SJCRH30 (cell line): ENCODE data around the gene CSNK2B. TPM values are rescaled to one million over a fixed set of nuclear protein-coding genes. Genes with fewer than 3 reads are reported as not detected.

Experiments used
- DNase-seq, 2 experiments: peaks; one replicate each; pipeline ENCODE4 v3.0.0-alpha.2; 2015 to 2020
- H3K27ac ChIP-seq: fragments of 250-450 bp; sonication (Bioruptor Pico); 2 replicates; pipeline ENCODE4 v1.5.1; 2020; ENCODE audit warnings: mild to moderate bottlenecking, moderate library complexity
- H3K27me3 ChIP-seq: fragments of 250-450 bp; sonication (Bioruptor Pico); 2 replicates; pipeline ENCODE4 v1.5.1; 2020; ENCODE audit warnings: mild to moderate bottlenecking, moderate library complexity
- H3K36me3 ChIP-seq: fragments of 250-450 bp; sonication (Bioruptor Pico); 2 replicates; pipeline ENCODE4 v1.5.1; 2020; ENCODE audit warnings: mild to moderate bottlenecking, moderate library complexity
- H3K4me1 ChIP-seq: fragments of 250-450 bp; sonication (Bioruptor Pico); 2 replicates; pipeline ENCODE4 v1.5.1; 2020; ENCODE audit warnings: mild to moderate bottlenecking, moderate library complexity
- H3K4me3 ChIP-seq: fragments of 250-450 bp; sonication (Bioruptor Pico); 2 replicates; pipeline ENCODE4 v1.5.1; 2020; ENCODE audit warnings: mild to moderate bottlenecking, moderate library complexity
- H3K9me3 ChIP-seq: fragments of 250-450 bp; sonication (Bioruptor Pico); replicated peaks from 2 replicates; pipeline ENCODE4 v1.5.1; 2020; ENCODE audit warnings: mild to moderate bottlenecking, moderate library complexity
- total RNA-seq: library from RNA; depleted of rRNA; stranded (reverse); fragments of >200 nt; shearing (Covaris generic); gene quantifications from 2 replicates; pipeline ENCODE4 v1.2.3, GENCODE V29; 2014

Gene CSNK2B
- total RNA-seq, 1 experiment from 2014 or later, result 208 TPM

- Histone ChIP-seq H3K4me1 (no peaks in the 10 kb centered on the region), H3K9me3 (no peaks in the 10 kb centered on the region), H3K27me3 (no peaks in the 10 kb centered on the region), H3K4me3 (peak overlapping the region; percentile 99), H3K27ac (peak overlapping the region; percentile 97), H3K36me3 (peaks cover 20% of the 10 kb centered on the region; the same call in 1 of the 2 replicates)
- DNase-seq, result no peak
These were observed 14.2 kb upstream of the CSNK2B start for GRCh38 chr6:31651602-31652191.

- peak in 1 of 2 experiments; percentile 90 for DNase-seq
- Histone ChIP-seq H3K27ac (peak overlapping the region; percentile 97), H3K27me3 (no peaks in the 10 kb centered on the region), H3K9me3 (no peaks in the 10 kb centered on the region), H3K4me1 (no peaks in the 10 kb centered on the region), H3K4me3 (peak overlapping the region; percentile 99), H3K36me3 (peaks cover 13% of the 10 kb centered on the region; the same call in 1 of the 2 replicates)
These were observed 12.8 kb upstream of the CSNK2B start for GRCh38 chr6:31652925-31653724.

DNA sequence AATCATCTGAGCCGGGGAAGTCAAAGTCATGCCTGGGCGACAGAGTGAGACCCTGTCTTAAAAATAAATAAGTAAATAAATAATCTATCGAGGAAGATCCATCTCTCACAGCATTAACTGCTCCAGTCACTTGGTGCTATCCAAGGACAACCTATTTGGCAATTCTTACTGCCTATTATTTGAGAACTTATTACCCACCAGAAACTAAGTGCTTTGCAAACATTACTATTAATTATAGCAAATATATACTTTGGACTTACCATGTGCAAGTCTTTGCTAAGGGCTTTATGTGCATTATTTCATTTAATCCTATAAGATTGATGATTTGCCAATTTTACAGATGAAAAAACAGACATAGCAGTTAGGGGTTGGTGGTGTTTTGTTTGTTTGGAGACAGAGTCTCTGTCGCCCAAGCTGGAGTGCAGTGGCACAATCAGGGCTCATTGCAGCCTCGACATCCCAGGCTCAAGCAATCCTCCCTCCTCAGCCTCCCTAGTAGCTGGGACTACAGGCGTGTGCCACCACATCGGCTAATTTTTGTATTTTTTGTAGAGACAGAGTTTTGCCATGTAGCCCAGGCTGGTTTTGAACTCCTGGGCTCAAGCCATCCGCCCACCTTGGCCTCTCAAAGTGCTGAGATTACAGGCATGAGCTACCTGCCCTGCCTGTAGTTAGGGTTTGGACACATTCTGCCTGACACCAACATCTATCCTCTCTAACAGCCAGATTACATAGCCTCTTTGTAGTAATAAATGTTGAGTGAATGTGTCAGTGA lies 11.1 kb upstream of the CSNK2B start:
- DNase-seq, result no peak
- H3K4me3 ChIP-seq, result no peak overlapping the region
- H3K27me3 ChIP-seq, result no peaks in the 10 kb centered on the region

DNA sequence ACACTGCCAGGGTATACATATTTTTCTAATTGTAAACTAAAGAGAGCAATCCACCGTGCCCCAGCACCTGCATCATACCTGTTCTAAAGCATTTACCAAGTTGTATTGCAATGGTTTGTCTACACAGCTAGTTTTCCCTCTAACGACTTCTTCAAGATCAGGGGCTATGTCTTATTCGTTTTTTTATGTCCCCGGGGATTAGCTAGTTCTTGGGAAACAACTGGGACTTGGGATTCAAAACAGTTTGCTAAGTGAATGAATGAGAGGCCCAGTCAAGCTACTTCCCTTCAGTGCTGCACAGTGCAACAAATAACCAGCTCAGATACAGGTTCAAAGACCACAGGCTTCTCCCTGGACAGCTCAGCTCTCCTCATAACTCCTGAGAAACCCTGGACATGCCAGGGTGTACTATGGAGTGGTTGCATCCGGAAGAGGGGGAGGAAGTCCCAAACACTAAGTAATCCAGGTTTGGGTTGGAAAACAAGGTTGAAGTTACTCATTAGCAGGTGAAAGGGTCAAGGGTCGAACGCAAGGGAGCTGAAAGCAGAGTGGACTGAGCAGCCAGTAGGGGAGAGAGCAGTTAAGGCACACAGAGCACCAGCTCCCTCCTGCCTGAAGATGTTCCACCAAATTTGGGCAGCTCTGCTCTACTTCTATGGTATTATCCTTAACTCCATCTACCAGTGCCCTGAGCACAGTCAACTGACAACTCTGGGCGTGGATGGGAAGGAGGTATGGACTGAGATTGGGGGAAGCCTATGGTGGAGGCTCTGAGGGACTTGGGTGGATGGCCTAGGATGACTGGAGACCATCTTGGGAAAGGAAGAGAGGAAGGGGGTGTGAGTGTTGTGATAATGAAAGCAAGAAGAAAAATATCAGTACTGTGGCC lies 10.3 kb upstream of the CSNK2B start, which contains the start of gene APOM:
TSS of gene APOM (plus strand) at position 546 of the 889 bp plus-strand sequence. CDS start at position 619, 73 bp downstream.
- no peak within 1 kb of the TSS for H3K27ac ChIP-seq
- H3K36me3 ChIP-seq, result peaks cover 4% of the 10 kb centered on the region; the same call in 1 of the 2 replicates
- H3K4me3 ChIP-seq, result no peak within 1 kb of the TSS
- H3K4me1 ChIP-seq, result peaks cover 3% of the 10 kb centered on the region; the same call in 1 of the 2 replicates
- H3K9me3 ChIP-seq, result no peaks in the 10 kb centered on the region
- no peaks in the 10 kb centered on the region for H3K27me3 ChIP-seq
- no peak for DNase-seq

More for the DNA sequence above, 11.1 kb upstream of the CSNK2B start:
- Histone ChIP-seq H3K36me3 (peaks cover 4% of the 10 kb centered on the region; the same call in 1 of the 2 replicates), H3K27ac (no peak overlapping the region), H3K4me1 (peaks cover 3% of the 10 kb centered on the region; the same call in 1 of the 2 replicates), H3K9me3 (no peaks in the 10 kb centered on the region)

DNA sequence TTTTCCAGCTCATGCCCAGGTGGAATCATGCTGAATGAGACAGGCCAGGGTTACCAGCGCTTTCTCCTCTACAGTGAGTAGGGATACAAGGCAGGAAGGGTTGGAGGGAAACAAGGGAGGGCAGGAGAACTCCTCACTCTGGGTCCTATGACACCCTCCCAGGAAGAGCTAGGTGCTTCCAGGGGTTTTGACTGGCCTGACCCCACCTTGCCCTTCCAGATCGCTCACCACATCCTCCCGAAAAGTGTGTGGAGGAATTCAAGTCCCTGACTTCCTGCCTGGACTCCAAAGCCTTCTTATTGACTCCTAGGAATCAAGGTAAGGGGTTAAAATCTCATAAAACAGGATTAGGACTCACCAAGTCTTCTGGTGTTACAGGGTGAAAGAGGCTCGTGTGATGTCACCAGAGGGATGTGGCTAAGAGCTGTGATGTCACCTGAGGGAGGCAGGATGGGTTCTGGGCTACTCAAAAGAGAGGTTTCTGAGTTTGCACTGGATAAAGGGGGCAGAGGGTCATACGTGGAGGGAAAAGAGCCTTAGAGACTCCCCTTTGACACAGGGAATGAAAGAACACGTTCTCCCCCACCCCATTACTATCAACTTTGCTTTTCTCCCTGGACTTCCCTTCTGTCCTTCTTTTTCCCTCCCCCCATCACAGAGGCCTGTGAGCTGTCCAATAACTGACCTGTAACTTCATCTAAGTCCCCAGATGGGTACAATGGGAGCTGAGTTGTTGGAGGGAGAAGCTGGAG lies 8.3 kb upstream of the CSNK2B start:
- no peak for DNase-seq
- Histone ChIP-seq H3K9me3 (no peaks in the 10 kb centered on the region), H3K4me3 (no peak overlapping the region), H3K36me3 (peaks cover 6% of the 10 kb centered on the region; the same call in 1 of the 2 replicates), H3K4me1 (peaks cover 3% of the 10 kb centered on the region; the same call in 1 of the 2 replicates), H3K27me3 (no peaks in the 10 kb centered on the region), H3K27ac (no peak overlapping the region)

DNA sequence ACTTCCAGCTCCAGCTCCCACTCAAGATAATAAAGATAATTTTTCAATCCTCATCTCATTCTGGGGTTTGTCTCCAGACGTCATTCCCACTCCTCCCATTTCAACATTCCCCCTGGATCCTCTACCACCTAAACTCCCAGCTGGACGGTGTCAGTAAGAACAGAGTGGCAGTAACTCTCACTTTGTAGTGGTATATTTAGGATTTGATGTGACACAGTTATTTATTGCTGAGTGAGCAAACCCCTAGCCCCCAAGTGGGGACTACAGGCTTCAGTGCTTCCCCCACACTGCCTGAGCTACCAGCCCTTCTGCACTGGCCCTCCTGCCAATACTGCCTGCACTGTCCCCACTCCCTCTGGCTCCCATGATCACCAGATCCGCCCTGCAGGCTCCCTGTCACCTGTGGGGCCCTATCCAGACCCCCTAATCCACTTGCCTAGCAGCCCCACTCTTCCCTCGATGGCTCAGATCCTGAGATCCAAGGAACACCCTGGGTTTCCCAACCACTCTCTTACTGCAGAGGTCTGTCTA lies 7.7 kb upstream of the CSNK2B start:
- no peak for DNase-seq
- Histone ChIP-seq H3K9me3 (no peaks in the 10 kb centered on the region), H3K27me3 (no peaks in the 10 kb centered on the region), H3K36me3 (peaks cover 7% of the 10 kb centered on the region; the same call in 1 of the 2 replicates), H3K4me1 (peaks cover 3% of the 10 kb centered on the region; the same call in 1 of the 2 replicates), H3K4me3 (no peak overlapping the region), H3K27ac (no peak overlapping the region)

DNA sequence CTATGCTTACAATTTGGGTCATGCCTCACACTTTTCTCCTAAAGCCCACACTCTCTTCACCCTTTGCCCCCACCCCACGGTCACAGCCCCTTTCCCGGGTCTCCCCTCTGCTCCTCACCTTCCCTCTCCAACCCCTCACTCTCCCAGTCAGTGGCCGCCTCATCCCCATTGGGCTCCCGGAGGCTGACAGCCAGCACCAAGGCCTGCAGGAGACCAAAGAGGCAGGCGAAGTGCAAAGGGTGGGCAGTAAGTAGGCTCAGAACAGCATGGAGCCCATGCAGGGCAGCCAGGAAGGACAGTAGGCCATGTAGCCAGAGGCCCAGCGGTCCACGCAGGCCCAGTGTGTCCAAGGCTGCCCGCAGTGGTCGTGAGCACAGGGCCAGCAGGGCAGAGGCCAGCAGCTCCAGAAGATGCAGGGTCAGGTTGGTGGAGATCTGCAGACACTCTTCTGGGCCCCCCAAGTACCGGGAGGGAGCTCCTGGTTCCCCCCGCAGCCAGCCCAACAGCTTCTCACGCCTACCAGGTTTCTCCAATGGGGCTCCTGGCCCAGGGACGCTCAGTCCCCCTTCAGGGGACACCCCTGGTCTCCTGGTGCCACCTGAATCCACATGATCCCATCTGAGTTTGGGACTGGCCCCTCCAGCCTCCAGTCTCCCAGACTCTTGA lies 6.8 kb upstream of the CSNK2B start:
- H3K36me3 ChIP-seq, result peaks cover 12% of the 10 kb centered on the region; the same call in 1 of the 2 replicates
- peaks cover 7% of the 10 kb centered on the region for H3K4me1 ChIP-seq
- H3K9me3 ChIP-seq, result no peaks in the 10 kb centered on the region
- no peak overlapping the region for H3K27ac ChIP-seq
- H3K4me3 ChIP-seq, result peak overlapping the region; percentile 72
- no peaks in the 10 kb centered on the region for H3K27me3 ChIP-seq
- no peak for DNase-seq

- Histone ChIP-seq H3K4me3 (peak overlapping the region; percentile 72), H3K36me3 (peaks cover 12% of the 10 kb centered on the region; the same call in 1 of the 2 replicates), H3K4me1 (peaks cover 8% of the 10 kb centered on the region), H3K27ac (peak overlapping the region; percentile 78), H3K27me3 (no peaks in the 10 kb centered on the region), H3K9me3 (no peaks in the 10 kb centered on the region)
- DNase-seq, result no peak
These were observed 6.1 kb upstream of the CSNK2B start for GRCh38 chr6:31659649-31660380.

DNA sequence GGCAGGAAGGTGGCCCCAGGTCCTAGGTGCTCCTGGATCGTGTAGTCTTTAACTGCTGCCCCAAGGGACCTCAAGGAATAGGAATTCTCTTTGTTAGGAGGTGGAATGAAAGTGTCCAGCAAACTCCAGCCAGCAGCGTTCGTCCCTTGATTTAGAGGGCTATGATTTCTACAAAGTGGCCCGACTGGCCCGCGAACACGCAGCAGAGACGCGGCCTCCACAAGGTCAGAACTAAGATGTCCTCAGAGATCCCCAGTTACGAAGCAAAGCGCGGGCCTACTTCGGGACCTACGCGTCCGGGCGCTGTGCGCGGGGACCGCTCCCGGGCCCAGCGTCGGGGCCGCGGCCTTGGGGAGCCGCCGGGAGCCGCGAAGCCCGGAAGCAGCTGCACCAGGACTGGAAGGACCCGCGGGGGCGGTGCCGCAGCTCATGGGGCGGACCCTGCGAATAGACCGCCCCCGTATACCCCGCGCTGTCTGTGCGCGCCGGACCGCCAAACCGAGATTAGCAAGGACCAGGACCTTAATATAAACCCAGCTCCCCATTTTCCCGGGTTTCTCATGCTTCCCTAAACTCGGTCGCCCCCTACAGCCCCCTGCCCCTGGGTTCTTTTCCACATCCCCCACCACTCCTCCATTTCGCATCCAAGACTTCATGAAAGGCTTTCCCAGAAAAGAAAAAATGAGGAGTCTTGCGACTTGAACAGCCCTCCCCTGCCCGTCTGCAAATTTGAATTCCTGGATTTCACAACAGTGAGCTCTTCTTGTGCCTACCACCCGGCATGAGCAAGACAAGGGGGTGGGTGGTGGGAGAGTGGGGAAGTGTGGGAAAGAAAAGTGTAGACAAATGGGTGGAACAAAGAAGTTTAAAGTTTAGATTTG lies 5.3 kb upstream of the CSNK2B start, which contains the start of gene C6orf47:
TSS of gene C6orf47 (minus strand) at position 398 of the 881 bp plus-strand sequence. CDS start 831 bp downstream, outside the sequence.
- peak within 1 kb of the TSS; percentile 72 for H3K4me3 ChIP-seq
- H3K27ac ChIP-seq, result peak within 1 kb of the TSS; percentile 78
- H3K36me3 ChIP-seq, result peaks cover 12% of the 10 kb centered on the region; the same call in 1 of the 2 replicates
- no peaks in the 10 kb centered on the region for H3K27me3 ChIP-seq
- DNase-seq, result peak; percentile 86 to 89
- peaks cover 8% of the 10 kb centered on the region for H3K4me1 ChIP-seq
- H3K9me3 ChIP-seq, result no peaks in the 10 kb centered on the region

- H3K27ac ChIP-seq, result peak overlapping the region; percentile 78
- DNase-seq, result no peak
- peaks cover 14% of the 10 kb centered on the region; the same call in 1 of the 2 replicates for H3K36me3 ChIP-seq
- H3K4me1 ChIP-seq, result peaks cover 8% of the 10 kb centered on the region
- H3K27me3 ChIP-seq, result no peaks in the 10 kb centered on the region
- H3K4me3 ChIP-seq, result peak overlapping the region; percentile 72
- no peaks in the 10 kb centered on the region for H3K9me3 ChIP-seq
These were observed 4.4 kb upstream of the CSNK2B start for GRCh38 chr6:31661262-31662123.
